ENCODE measurements around the gene MFAP2.

Gene MFAP2

DNA sequence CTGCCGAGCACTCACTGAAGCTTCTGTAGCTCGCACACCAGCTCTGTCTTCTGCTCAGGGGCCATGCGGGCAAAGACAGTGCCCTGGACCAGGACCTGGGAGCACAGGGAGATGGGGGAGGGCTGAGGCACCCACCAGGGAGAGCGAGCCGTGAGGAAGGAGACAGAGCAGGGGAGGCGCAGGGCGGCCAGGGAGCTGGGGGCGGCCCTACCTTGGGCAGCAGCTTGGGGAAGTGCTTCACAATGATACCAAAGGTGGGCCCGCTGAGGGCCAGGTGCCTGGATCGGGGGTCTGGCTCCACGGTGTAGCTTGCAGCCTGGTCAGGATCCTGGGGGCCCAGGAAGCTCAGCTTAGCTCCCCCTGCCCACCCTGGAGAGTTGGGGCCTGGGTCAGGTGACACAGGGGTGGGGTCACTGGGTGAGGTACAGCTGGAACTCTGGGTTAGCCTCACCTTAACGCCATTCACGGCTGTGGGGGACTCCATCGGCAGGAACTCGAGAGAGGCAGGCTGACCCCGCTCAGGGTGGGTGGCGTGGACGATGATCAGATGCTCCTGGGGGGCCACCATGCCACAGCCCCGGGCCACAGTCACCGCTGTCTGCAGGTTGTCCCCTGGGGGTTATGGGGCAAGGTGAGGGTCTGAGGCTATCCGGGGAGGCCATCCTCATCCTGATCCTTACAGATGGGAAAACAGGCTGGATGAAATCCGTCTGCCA lies 9.4 kb upstream of the MFAP2 start:
- no peak overlapping the region for H3K4me3 ChIP-seq (ENCODE audit: low read depth, low read length)
- no peak for DNase-seq (ENCODE audit: low read depth)
- TF ChIP-seq, protein P1, sequence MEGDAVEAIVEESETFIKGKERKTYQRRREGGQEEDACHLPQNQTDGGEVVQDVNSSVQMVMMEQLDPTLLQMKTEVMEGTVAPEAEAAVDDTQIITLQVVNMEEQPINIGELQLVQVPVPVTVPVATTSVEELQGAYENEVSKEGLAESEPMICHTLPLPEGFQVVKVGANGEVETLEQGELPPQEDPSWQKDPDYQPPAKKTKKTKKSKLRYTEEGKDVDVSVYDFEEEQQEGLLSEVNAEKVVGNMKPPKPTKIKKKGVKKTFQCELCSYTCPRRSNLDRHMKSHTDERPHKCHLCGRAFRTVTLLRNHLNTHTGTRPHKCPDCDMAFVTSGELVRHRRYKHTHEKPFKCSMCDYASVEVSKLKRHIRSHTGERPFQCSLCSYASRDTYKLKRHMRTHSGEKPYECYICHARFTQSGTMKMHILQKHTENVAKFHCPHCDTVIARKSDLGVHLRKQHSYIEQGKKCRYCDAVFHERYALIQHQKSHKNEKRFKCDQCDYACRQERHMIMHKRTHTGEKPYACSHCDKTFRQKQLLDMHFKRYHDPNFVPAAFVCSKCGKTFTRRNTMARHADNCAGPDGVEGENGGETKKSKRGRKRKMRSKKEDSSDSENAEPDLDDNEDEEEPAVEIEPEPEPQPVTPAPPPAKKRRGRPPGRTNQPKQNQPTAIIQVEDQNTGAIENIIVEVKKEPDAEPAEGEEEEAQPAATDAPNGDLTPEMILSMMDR (IDR thresholded peaks at IDR 0.05; ENCODE audit: low read depth, low read length), result no peak
- no peak for TF ChIP-seq MYC (IDR thresholded peaks at IDR 0.05; ENCODE audit: low read depth, low read length)
- TF ChIP-seq, protein P2, sequence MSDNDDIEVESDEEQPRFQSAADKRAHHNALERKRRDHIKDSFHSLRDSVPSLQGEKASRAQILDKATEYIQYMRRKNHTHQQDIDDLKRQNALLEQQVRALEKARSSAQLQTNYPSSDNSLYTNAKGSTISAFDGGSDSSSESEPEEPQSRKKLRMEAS (IDR thresholded peaks at IDR 0.05; ENCODE audit: low read depth, low read length), result no peak

GRCh38 chr1:16988210-16988609 lies 7.8 kb upstream of the MFAP2 start:
- no peak for DNase-seq (ENCODE audit: low read depth)
- H3K4me3 ChIP-seq (ENCODE audit: low read depth, low read length), result no peak overlapping the region
- TF ChIP-seq POLR2A (IDR thresholded peaks at IDR 0.05; ENCODE audit: extremely low read depth, insufficient read length) (no peak), MYC (IDR thresholded peaks at IDR 0.05; ENCODE audit: low read depth, low read length) (no peak)
- TF ChIP-seq, protein P2 (IDR thresholded peaks at IDR 0.05; ENCODE audit: low read depth, low read length), result no peak
- TF ChIP-seq, protein P1 (IDR thresholded peaks at IDR 0.05; ENCODE audit: low read depth, low read length), result no peak

GRCh38 chr1:16986962-16987361 lies 6.5 kb upstream of the MFAP2 start:
- TF ChIP-seq, protein P1 (IDR thresholded peaks at IDR 0.05; ENCODE audit: low read depth, low read length), result peak; percentile 68
- TF ChIP-seq MYC (IDR thresholded peaks at IDR 0.05; ENCODE audit: low read depth, low read length), result no peak

DNA sequence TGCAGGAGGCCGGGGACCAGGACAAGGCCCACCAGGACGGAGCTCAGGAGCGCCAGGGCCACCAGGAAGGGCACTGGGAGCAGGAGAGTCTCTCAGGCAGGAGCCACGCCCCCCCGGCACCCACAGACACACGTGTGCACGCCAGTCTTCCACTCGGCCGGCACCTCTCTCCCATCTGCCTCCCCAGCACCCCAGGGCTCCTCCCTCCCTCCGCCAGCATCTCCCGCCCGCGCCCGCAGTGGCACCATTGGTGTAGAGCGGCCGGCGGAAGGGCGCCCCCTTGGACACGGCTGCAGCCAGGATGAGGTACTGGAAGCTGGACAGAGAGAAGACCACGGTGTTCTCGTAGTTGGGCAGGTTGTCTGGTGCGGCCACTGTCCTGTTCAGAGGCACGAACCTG lies 6.1 kb upstream of the MFAP2 start:
- no peak for DNase-seq (ENCODE audit: low read depth)
- no peak for TF ChIP-seq POLR2A (IDR thresholded peaks at IDR 0.05; ENCODE audit: extremely low read depth, insufficient read length)
- TF ChIP-seq, protein P2 (IDR thresholded peaks at IDR 0.05; ENCODE audit: low read depth, low read length), result no peak
- TF ChIP-seq MYC (IDR thresholded peaks at IDR 0.05; ENCODE audit: low read depth, low read length), result no peak
- no peak overlapping the region for H3K4me3 ChIP-seq (ENCODE audit: low read depth, low read length)

More at GRCh38 chr1:16986962-16987361, 6.5 kb upstream of the MFAP2 start:
- DNase-seq (ENCODE audit: low read depth), result peak; percentile 31
- no peak overlapping the region for H3K4me3 ChIP-seq (ENCODE audit: low read depth, low read length)

- no peak overlapping the region for H3K4me3 ChIP-seq (ENCODE audit: low read depth, low read length)
- DNase-seq (ENCODE audit: low read depth), result no peak
- no peak for TF ChIP-seq POLR2A (IDR thresholded peaks at IDR 0.05; ENCODE audit: extremely low read depth, insufficient read length)
- TF ChIP-seq, protein P2 (IDR thresholded peaks at IDR 0.05; ENCODE audit: low read depth, low read length), result no peak
- TF ChIP-seq MYC (IDR thresholded peaks at IDR 0.05; ENCODE audit: low read depth, low read length), result no peak
- TF ChIP-seq, protein P1 (IDR thresholded peaks at IDR 0.05; ENCODE audit: low read depth, low read length), result no peak
Observed at GRCh38 chr1:16986113-16986512, 5.7 kb upstream of the MFAP2 start.

GRCh38 chr1:16984717-16985116 lies 4.3 kb upstream of the MFAP2 start:
- no peak for DNase-seq (ENCODE audit: low read depth)
- TF ChIP-seq MYC (IDR thresholded peaks at IDR 0.05; ENCODE audit: low read depth, low read length), result no peak
- TF ChIP-seq, protein P2 (IDR thresholded peaks at IDR 0.05; ENCODE audit: low read depth, low read length), result no peak
- TF ChIP-seq POLR2A (IDR thresholded peaks at IDR 0.05; ENCODE audit: extremely low read depth, insufficient read length), result no peak
- TF ChIP-seq, protein P1 (IDR thresholded peaks at IDR 0.05; ENCODE audit: low read depth, low read length), result no peak
- no peak overlapping the region for H3K4me3 ChIP-seq (ENCODE audit: low read depth, low read length)

All from NB4 (cell line).